CD4-positive, alpha-beta T cell (primary cell): ENCODE data around the gene SRSF2. TPM values are rescaled to one million over a fixed set of nuclear protein-coding genes. Genes with fewer than 3 reads are reported as not detected.

Source experiments
- ATAC-seq: fragments of 200-7000 bp; cut with Tn5 transposase; one replicate; pipeline ENCODE4 v1.10.0; 2022; ENCODE audit warnings: mild to moderate bottlenecking; ENCODE audit not compliant: poor library complexity
- CTCF ChIA-PET: fragments of 350-600 bp; sonication (Branson Sonifier 250); formaldehyde crosslinking; loops from one replicate; lab custom pipeline; 2021; ENCODE audit warnings: antibody characterized with exemption, inconsistent platforms; lab: Charles Lee
- POLR2A ChIA-PET: fragments of 350-600 bp; sonication (Branson Sonifier 250); formaldehyde crosslinking; loops from one replicate; lab custom pipeline; 2021; ENCODE audit warnings: antibody characterized with exemption, inconsistent platforms; lab: Charles Lee
- DNase-seq, 14 experiments: peaks; one replicate each; pipeline ENCODE4 v3.0.0-alpha.2; 2013 to 2020; ENCODE audit warnings: mixed read lengths in 2 of 14
- H3K27ac ChIP-seq, 2 donors: one replicate each; pipeline versions ENCODE4 v1.5.1 to v1.7.0; 2013; ENCODE audit warnings: low read length in 2 of 2, low read depth in 1 of 2, mild to moderate bottlenecking in 1 of 2
- H3K27me3 ChIP-seq, 2 experiments: 1 replicate in 1 of 2; 2 replicates in 1 of 2; pipeline versions ENCODE4 v1.6.1 to v1.7.0; 2013; ENCODE audit warnings: low read length in 2 of 2, control low read depth in 1 of 2, mild to moderate bottlenecking in 1 of 2, moderate library complexity in 1 of 2; ENCODE audit not compliant: insufficient read depth in 2 of 2, control insufficient read depth in 1 of 2
- H3K36me3 ChIP-seq: one replicate; pipeline ENCODE4 v1.6.1; 2013; ENCODE audit warnings: low read length, control low read depth; ENCODE audit not compliant: insufficient read depth
- H3K4me1 ChIP-seq: one replicate; pipeline ENCODE4 v1.6.1; 2013; ENCODE audit warnings: low read length, control low read depth; ENCODE audit not compliant: insufficient read depth
- H3K4me3 ChIP-seq: one replicate; pipeline ENCODE4 v1.5.1; 2013; ENCODE audit warnings: mild to moderate bottlenecking, low read length, moderate library complexity
- H3K9me3 ChIP-seq, 2 experiments: 1 replicate in 1 of 2; 2 replicates in 1 of 2; pipeline versions ENCODE4 v1.6.1 to v1.7.0; 2013; ENCODE audit warnings: low read length in 2 of 2, mild to moderate bottlenecking in 2 of 2, control low read depth in 1 of 2, moderate library complexity in 1 of 2; ENCODE audit not compliant: control insufficient read depth in 1 of 2, insufficient read depth in 1 of 2
- H3K27ac Mint-ChIP-seq: one replicate; pipeline ENCODE4 v1.8.0; 2020; ENCODE audit warnings: mixed read lengths
- H3K27me3 Mint-ChIP-seq: one replicate; pipeline ENCODE4 v1.8.0; 2021; ENCODE audit warnings: mixed read lengths
- H3K36me3 Mint-ChIP-seq: one replicate; pipeline ENCODE4 v1.8.0; 2021; ENCODE audit warnings: low read depth, mixed read lengths
- H3K4me1 Mint-ChIP-seq: one replicate; pipeline ENCODE4 v1.8.0; 2021; ENCODE audit warnings: low read depth, mixed read lengths
- H3K4me3 Mint-ChIP-seq: one replicate; pipeline ENCODE4 v1.8.0; 2020; ENCODE audit warnings: mild to moderate bottlenecking, mixed read lengths
- H3K9me3 Mint-ChIP-seq: one replicate; pipeline ENCODE4 v1.8.0; 2020; ENCODE audit warnings: mixed read lengths
- intact Hi-C, 2 experiments: fragments of 100-400 bp; cut with DNase I in 1 of 2; cut with micrococcal nuclease in 1 of 2; formaldehyde crosslinking; loops; one replicate each; pipeline versions ENCODE4 v1.15.1 to v1.9.0; 2023 to 2025; cut with DNase I, micrococcal nuclease
- total RNA-seq, 174 experiments: library from RNA in 2 of 174; stranded (reverse) in 2 of 174; gene quantifications; one replicate each; pipeline ENCODE4 v1.2.3 and lab custom pipeline; 2021 to 2026
- TF ChIP-seq, protein P1 (sequence below): fragments of 200-600 bp; IDR thresholded peaks from one replicate; pipeline ENCODE4 v1.8.0; 2022; ENCODE audit warnings: antibody characterized with exemption, mild to moderate bottlenecking

SRSF2 gene
- total RNA-seq, 2 experiments from 2014 or later, result 448 to 460 TPM

DNA sequence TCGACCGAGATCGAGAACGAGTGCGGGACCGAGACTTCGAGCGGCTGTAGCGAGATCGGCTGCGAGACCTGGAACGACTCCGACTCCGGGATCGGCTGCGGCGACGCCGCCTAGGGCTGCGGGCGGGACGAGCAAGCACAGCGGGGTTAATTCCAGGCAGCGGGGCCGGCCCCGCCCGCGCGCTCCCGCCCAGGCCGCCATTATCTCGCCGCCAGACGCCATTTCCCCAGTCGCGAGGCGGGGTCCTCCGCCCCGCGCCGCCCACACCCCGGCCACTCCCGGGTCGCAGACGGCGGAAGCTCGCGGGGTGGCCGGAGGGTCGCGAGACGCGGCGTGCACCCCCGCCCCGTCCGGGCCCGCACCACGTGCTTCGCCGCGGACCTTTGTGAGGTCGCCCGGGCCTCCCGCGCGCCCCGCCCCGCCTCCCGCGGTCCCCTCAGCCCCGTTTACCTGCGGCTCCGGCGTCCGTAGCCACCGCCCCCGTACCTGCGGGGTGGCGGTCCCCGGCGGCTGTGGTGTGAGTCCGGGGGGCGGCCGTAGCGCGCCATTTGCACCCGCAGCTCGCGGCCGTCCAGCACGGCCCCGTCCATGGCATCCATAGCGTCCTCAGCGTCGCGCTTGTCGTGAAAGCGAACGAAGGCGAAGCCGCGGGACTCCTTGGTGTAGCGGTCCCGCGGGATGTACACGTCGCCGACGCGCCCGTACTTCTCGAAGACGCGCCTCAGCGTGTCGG, 616 bp downstream of the SRSF2 start:
- Histone ChIP-seq H3K27ac (peak overlapping the region; percentile 93 to 99), H3K36me3 (peaks cover 54% of the 10 kb centered on the region), H3K4me3 (peak overlapping the region; percentile 96), H3K9me3 (no peaks in the 10 kb centered on the region), H3K27me3 (no peaks in the 10 kb centered on the region), H3K4me1 (peaks cover 42% of the 10 kb centered on the region)
- ChIA-PET CTCF (interaction anchor here (1.3 to 3.5 kb wide), 3 partner anchors 9 to 23 kb away, joined by 4 to 15 read pairs (median 7); partner anchors contain the start of genes JMJD6 and METTL23), POLR2A (interaction anchor here (0.6 to 7.9 kb wide), 16 partner anchors 8 to 1385 kb away, joined by 3 to 165 read pairs (median 5); partner anchors contain the start of genes JMJD6, METTL23, MXRA7 and TNRC6C)
- DNase-seq (peak; percentile 52 to 87 (median 64)), ATAC-seq (peak; percentile 15)
- no peaks in the 10 kb centered on the region for H3K27me3 Mint-ChIP-seq
- peaks cover 69% of the 10 kb centered on the region for H3K36me3 Mint-ChIP-seq
- peak overlapping the region; percentile 96 for H3K4me3 Mint-ChIP-seq
- no peaks in the 10 kb centered on the region for H3K9me3 Mint-ChIP-seq
- peak overlapping the region; percentile 96 for H3K27ac Mint-ChIP-seq
- H3K4me1 Mint-ChIP-seq, result peaks cover 65% of the 10 kb centered on the region
- TF ChIP-seq, protein P1, sequence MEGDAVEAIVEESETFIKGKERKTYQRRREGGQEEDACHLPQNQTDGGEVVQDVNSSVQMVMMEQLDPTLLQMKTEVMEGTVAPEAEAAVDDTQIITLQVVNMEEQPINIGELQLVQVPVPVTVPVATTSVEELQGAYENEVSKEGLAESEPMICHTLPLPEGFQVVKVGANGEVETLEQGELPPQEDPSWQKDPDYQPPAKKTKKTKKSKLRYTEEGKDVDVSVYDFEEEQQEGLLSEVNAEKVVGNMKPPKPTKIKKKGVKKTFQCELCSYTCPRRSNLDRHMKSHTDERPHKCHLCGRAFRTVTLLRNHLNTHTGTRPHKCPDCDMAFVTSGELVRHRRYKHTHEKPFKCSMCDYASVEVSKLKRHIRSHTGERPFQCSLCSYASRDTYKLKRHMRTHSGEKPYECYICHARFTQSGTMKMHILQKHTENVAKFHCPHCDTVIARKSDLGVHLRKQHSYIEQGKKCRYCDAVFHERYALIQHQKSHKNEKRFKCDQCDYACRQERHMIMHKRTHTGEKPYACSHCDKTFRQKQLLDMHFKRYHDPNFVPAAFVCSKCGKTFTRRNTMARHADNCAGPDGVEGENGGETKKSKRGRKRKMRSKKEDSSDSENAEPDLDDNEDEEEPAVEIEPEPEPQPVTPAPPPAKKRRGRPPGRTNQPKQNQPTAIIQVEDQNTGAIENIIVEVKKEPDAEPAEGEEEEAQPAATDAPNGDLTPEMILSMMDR, result no peak
- intact Hi-C loops, result loop anchor here (1.0 to 10.0 kb wide), 6 partner anchors 10 to 952 kb away; partner anchors contain the start of genes JMJD6 (in 1 of the 2), METTL23 (in 1 of the 2), UBE2O (in 1 of the 2) and UNK (in 1 of the 2)

- intact Hi-C loops, result loop anchor here (1.0 to 10.0 kb wide), 4 partner anchors 8 to 951 kb away; partner anchors contain the start of genes UBE2O (in 1 of the 2) and UNK (in 1 of the 2)
- H3K4me3 ChIP-seq, result peak overlapping the region; percentile 96
- peaks cover 47% of the 10 kb centered on the region for H3K4me1 ChIP-seq
- peak overlapping the region; percentile 92 for H3K4me3 Mint-ChIP-seq
- no peaks in the 10 kb centered on the region for H3K9me3 Mint-ChIP-seq
- no peaks in the 10 kb centered on the region for H3K27me3 Mint-ChIP-seq
- no peaks in the 10 kb centered on the region for H3K9me3 ChIP-seq
- ChIA-PET CTCF (interaction anchor here (1.0 to 2.2 kb wide), 5 partner anchors 8 to 22 kb away, joined by 3 to 8 read pairs (median 6); partner anchors contain the start of genes JMJD6 and METTL23), POLR2A (interaction anchor here (0.6 to 7.9 kb wide), 16 partner anchors 9 to 1701 kb away, joined by 3 to 165 read pairs (median 6); partner anchors contain the start of genes JMJD6, METTL23, MXRA7 and UBALD2)
- H3K36me3 ChIP-seq, result peaks cover 53% of the 10 kb centered on the region
- H3K36me3 Mint-ChIP-seq, result peaks cover 68% of the 10 kb centered on the region
- H3K27me3 ChIP-seq, result no peaks in the 10 kb centered on the region
- TF ChIP-seq, protein P1, result peak; percentile 21
- ATAC-seq (no peak), DNase-seq (peak in 1 of 14 experiments; percentile 16)
- H3K4me1 Mint-ChIP-seq, result peaks cover 66% of the 10 kb centered on the region
- peak overlapping the region; percentile 96 for H3K27ac Mint-ChIP-seq
- peak overlapping the region; percentile 42 to 99 for H3K27ac ChIP-seq
These were observed 1.4 kb downstream of the SRSF2 start for GRCh38 chr17:76735586-76736348.

- H3K9me3 Mint-ChIP-seq, result no peaks in the 10 kb centered on the region
These were observed 2.1 kb downstream of the SRSF2 start for GRCh38 chr17:76735006-76735405.

More at GRCh38 chr17:76735006-76735405, 2.1 kb downstream of the SRSF2 start:
- Histone ChIP-seq H3K27me3 (no peaks in the 10 kb centered on the region), H3K27ac (peak overlapping the region; percentile 9 to 99), H3K4me1 (peaks cover 53% of the 10 kb centered on the region), H3K4me3 (peak overlapping the region; percentile 96), H3K9me3 (no peaks in the 10 kb centered on the region), H3K36me3 (peaks cover 59% of the 10 kb centered on the region)
- Mint-ChIP-seq H3K27ac (peak overlapping the region; percentile 96), H3K4me1 (peaks cover 59% of the 10 kb centered on the region), H3K4me3 (peak overlapping the region; percentile 92), H3K36me3 (peaks cover 74% of the 10 kb centered on the region), H3K27me3 (no peaks in the 10 kb centered on the region)
- DNase-seq (peak in 3 of 14 experiments; percentile 62 to 66 (median 62)), ATAC-seq (no peak)
- ChIA-PET POLR2A (interaction anchor here (0.6 to 7.9 kb wide), 9 partner anchors 9 to 1700 kb away, joined by 3 to 165 read pairs (median 4); partner anchors contain the start of genes JMJD6, METTL23, MXRA7 and UBALD2), CTCF (interaction anchor here (0.5 to 2.2 kb wide), 7 partner anchors 8 to 212 kb away, joined by 3 to 8 read pairs (median 4); partner anchors contain the start of genes JMJD6 and METTL23)
- TF ChIP-seq, protein P1, result no peak
- intact Hi-C loops, result loop anchor here (1.0 to 10.0 kb wide), 4 partner anchors 8 to 950 kb away; partner anchors contain the start of genes UBE2O (in 1 of the 2) and UNK (in 1 of the 2)
